GM13976 (cell line): ENCODE data around the gene DRC7.

Source experiments
- DNase-seq: peaks from one replicate; pipeline ENCODE4 v3.0.0; 2012; ENCODE audit warnings: low spot score
- CTCF ChIP-seq: IDR thresholded peaks from 2 replicates; pipeline ENCODE4 v1.5.1; 2012; ENCODE audit warnings: borderline replicate concordance, mild to moderate bottlenecking; ENCODE audit not compliant: insufficient read depth; ENCODE audit errors: extremely low read depth, missing control alignments, control extremely low read depth
- in situ Hi-C: fragments of 300-500 bp; cut with MboI; formaldehyde crosslinking; loops from one replicate; pipeline ENCODE4 v1.12.0; 2022; ENCODE audit warnings: low sequenced_read_pairs, mixed read lengths, inconsistent platforms; ENCODE audit not compliant: unreplicated experiment

The DRC7 gene

GRCh38 chr16:57656342-57656955, 38.2 kb upstream of the DRC7 start:
- no peak for DNase-seq
- TF ChIP-seq CTCF = no peak
- in situ Hi-C loops = no loop called here

DNA sequence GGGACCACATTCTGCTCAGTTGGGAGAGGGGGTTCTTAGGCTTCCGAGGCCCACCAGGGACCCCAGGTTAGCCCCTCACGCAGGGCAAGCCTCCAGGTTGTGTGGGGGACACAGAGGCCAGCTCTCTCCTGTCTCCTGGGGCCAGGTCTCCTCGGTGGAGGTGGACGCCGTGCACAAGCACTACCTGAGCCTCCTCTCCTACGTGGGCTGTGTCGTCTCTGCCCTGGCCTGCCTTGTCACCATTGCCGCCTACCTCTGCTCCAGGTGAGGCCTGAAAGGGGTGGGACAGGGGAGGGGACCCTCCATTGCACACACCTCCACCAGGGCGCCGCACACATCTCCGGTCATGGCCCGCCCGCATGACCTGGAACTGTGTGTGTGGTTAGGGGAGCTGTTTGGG, 37.4 kb upstream of the DRC7 start:
- no peak for TF ChIP-seq CTCF
- no peak for DNase-seq
- in situ Hi-C loops = no loop called here

DNA sequence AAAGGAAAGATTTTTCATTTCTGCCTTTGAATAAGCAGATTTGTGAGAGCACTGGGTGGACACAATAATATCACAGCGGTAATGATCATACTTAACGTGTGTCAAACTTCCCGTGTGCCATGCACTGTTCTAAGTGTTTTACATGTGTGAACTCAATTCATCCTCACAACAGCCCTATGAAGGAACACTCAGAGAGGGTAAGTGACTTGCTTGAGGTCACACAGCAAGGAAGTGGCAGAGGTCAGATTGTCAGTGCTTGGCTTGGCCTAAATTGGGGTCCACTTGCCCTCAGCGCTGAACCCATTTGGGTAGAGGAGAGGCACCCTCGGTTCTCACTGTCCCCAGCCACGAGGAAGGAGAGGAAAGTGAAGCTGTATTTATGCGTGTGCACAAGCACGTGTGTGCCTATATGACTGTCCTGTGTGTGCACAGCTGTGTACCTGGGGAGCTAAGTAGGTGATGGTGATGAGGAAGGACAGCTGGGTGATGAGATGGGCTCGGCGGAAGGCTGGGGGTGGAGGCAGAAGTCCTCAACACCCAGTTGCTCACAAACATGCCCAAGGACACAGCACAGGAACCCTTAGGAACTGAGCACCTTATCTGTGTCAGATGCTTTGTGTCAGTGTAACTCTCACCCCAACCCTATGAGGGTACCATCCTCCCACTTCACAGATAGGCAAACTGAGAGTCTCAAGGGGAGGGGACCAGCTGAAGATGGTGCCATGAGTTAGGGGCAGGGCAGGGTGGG, 36.3 kb upstream of the DRC7 start:
- TF ChIP-seq CTCF = no peak
- in situ Hi-C loops = no loop called here
- no peak for DNase-seq

DNA sequence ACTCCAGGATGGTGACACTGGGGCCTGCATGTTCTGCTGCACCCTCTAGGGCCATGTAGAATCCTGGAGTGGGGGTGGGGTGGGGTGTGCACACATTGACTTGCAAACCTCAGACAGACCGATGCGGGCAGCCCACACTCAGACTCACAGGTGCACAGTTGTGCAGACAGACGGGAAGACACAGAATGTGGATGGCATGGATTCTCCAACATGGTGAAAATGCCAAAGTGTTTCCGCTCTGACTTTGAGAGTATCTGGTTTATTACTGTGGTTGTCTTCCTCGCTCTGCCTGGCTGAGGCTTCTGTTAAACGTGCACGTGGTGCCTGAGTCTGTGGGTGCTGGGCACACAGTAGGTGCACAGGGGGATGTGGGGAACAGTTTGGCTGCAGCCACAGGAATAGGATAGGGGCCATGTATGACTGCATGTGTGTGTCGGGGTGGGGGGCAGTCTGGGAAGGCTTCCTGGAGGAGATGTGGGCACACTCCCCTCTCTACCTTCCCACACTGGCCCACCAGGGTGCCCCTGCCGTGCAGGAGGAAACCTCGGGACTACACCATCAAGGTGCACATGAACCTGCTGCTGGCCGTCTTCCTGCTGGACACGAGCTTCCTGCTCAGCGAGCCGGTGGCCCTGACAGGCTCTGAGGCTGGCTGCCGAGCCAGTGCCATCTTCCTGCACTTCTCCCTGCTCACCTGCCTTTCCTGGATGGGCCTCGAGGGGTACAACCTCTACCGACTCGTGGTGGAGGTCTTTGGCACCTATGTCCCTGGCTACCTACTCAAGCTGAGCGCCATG, 35.5 kb upstream of the DRC7 start:
- no peak for DNase-seq
- in situ Hi-C loops = no loop called here
- no peak for TF ChIP-seq CTCF

DNA sequence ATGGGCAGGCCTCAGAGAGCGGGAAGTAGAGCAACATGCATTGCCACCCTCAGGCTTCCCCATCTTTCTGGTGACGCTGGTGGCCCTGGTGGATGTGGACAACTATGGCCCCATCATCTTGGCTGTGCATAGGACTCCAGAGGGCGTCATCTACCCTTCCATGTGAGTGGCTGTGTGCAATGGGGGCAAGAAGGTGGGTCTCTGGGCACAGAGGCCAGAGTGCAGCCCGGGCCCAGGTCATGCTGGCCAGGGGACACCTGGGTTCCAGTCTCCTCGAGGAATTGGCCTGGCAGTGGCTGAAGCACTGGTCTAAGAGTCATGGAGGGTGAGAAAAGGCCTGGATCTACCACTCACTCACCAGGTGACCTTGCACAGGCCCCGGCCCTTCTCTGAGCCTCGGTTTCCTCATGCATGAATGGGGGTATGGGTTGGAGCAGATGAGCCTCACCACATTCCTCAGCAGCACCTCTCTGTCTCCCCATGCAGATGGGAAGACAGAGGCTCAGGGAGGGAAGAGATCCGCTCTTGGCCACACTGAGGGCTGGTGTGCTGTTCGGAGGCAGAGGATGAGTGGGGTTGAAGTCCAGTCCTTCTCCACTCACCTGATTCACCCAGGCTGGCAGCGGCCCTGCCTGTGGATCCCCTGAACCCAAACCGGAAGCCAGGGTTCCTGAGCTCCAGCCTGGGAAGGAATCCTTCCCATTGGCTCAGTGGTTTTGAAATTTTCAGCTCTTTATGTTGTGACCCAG, 33.7 kb upstream of the DRC7 start:
- in situ Hi-C loops = no loop called here
- TF ChIP-seq CTCF = no peak
- DNase-seq = no peak

DNA sequence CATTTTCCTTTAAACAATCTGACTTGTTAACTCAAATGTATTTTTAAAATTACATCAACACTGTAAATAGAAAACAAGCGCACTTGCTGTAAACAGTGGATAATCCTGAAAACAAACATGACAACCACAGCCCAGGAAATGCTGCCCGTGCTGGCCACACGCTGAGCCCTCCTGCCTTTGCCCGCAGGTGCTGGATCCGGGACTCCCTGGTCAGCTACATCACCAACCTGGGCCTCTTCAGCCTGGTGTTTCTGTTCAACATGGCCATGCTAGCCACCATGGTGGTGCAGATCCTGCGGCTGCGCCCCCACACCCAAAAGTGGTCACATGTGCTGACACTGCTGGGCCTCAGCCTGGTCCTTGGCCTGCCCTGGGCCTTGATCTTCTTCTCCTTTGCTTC, 33.1 kb upstream of the DRC7 start:
- no peak for DNase-seq
- in situ Hi-C loops = no loop called here

More for the DNA sequence above, 33.1 kb upstream of the DRC7 start:
- no peak for TF ChIP-seq CTCF
